Loucy (cell line): Measurements from ENCODE around the gene IL15RA.

ENCODE experiments used
- CTCF ChIP-seq: fragments of 200-600 bp; sonication (generic); conservative IDR thresholded peaks from 2 replicates; pipeline ENCODE4 v1.5.1; 2014; ENCODE audit warnings: mild to moderate bottlenecking, antibody characterized with exemption, low read length
- EZH2phosphoT487 ChIP-seq: fragments of 200-600 bp; IDR thresholded peaks from 2 replicates; pipeline ENCODE4 v1.6.1; 2018; ENCODE audit warnings: antibody characterized with exemption, mild to moderate bottlenecking, moderate library complexity, borderline replicate concordance

GRCh38 chr10:5975641-5976473 is 1.5 kb downstream of the IL15RA start:
- TF ChIP-seq CTCF: no peak
- no peak for TF ChIP-seq EZH2phosphoT487
